ENCODE results near the gene MAP2K5. TPM values are rescaled to one million over a fixed set of nuclear protein-coding genes. Genes with fewer than 3 reads are reported as not detected.

MAP2K5 gene
- total RNA-seq, 2 experiments from 2014 or later = 22.2 to 27.9 TPM

GRCh38 chr15:67607329-67607728 is 64.8 kb downstream of the MAP2K5 start:
- Histone ChIP-seq H3K4me1 (ENCODE audit: insufficient read depth, low read length) (no peaks in the 10 kb centered on the region), H3K27me3 (ENCODE audit: control insufficient read depth in 1 of 2, insufficient read depth in 2 of 2, low read length in 2 of 2) (no peaks in the 10 kb centered on the region), H3K9me3 (ENCODE audit: control insufficient read depth in 1 of 2, insufficient read depth in 1 of 2, low read length in 2 of 2) (no peaks in the 10 kb centered on the region), H3K4me3 (ENCODE audit: low read length) (no peak overlapping the region), H3K36me3 (ENCODE audit: insufficient read depth, low read length) (peaks cover 4% of the 10 kb centered on the region), H3K27ac (ENCODE audit: low read depth in 1 of 2, low read length in 2 of 2) (no peak overlapping the region)
- TF ChIP-seq CTCF (IDR thresholded peaks at IDR 0.05) = no peak
- peaks cover 21% of the 10 kb centered on the region for H3K36me3 Mint-ChIP-seq (ENCODE audit: low read depth)
- ATAC-seq (ENCODE audit: poor library complexity) = no peak
- no peak overlapping the region for H3K27ac Mint-ChIP-seq
- H3K4me1 Mint-ChIP-seq (ENCODE audit: low read depth) = no peaks in the 10 kb centered on the region
- intact Hi-C loops (cut with DNase I, micrococcal nuclease) = no loop called here
- no peak for DNase-seq
- no peak overlapping the region for H3K4me3 Mint-ChIP-seq
- ChIA-PET POLR2A (no interaction called here), CTCF (no interaction called here)
- no peaks in the 10 kb centered on the region for H3K27me3 Mint-ChIP-seq
- H3K9me3 Mint-ChIP-seq = no peaks in the 10 kb centered on the region

GRCh38 chr15:67607959-67608637 is 65.6 kb downstream of the MAP2K5 start:
- H3K36me3 ChIP-seq (ENCODE audit: insufficient read depth, low read length) = peaks cover 4% of the 10 kb centered on the region
- CTCF ChIA-PET = no interaction called here
- Mint-ChIP-seq H3K36me3 (ENCODE audit: low read depth) (peaks cover 20% of the 10 kb centered on the region), H3K27me3 (no peaks in the 10 kb centered on the region), H3K4me3 (no peak overlapping the region), H3K4me1 (ENCODE audit: low read depth) (no peaks in the 10 kb centered on the region), H3K27ac (no peak overlapping the region), H3K9me3 (no peaks in the 10 kb centered on the region)
- no peak for DNase-seq
- H3K9me3 ChIP-seq (ENCODE audit: control insufficient read depth in 1 of 2, insufficient read depth in 1 of 2, low read length in 2 of 2) = no peaks in the 10 kb centered on the region
- no peak overlapping the region for H3K4me3 ChIP-seq (ENCODE audit: low read length)
- H3K4me1 ChIP-seq (ENCODE audit: insufficient read depth, low read length) = no peaks in the 10 kb centered on the region
- no peaks in the 10 kb centered on the region for H3K27me3 ChIP-seq (ENCODE audit: control insufficient read depth in 1 of 2, insufficient read depth in 2 of 2, low read length in 2 of 2)
- H3K27ac ChIP-seq (ENCODE audit: low read depth in 1 of 2, low read length in 2 of 2) = no peak overlapping the region
- intact Hi-C loops (cut with DNase I, micrococcal nuclease) = no loop called here
- no peak for ATAC-seq (ENCODE audit: poor library complexity)
- POLR2A ChIA-PET = no interaction called here
- TF ChIP-seq CTCF (IDR thresholded peaks at IDR 0.05) = no peak

GRCh38 chr15:67608638-67608959 is 66.1 kb downstream of the MAP2K5 start:
- no peaks in the 10 kb centered on the region for H3K4me1 ChIP-seq (ENCODE audit: insufficient read depth, low read length)
- Mint-ChIP-seq H3K9me3 (no peaks in the 10 kb centered on the region), H3K4me3 (no peak overlapping the region), H3K4me1 (ENCODE audit: low read depth) (no peaks in the 10 kb centered on the region), H3K27ac (no peak overlapping the region), H3K27me3 (no peaks in the 10 kb centered on the region), H3K36me3 (ENCODE audit: low read depth) (peaks cover 18% of the 10 kb centered on the region)
- ChIA-PET CTCF (no interaction called here), POLR2A (no interaction called here)
- H3K36me3 ChIP-seq (ENCODE audit: insufficient read depth, low read length) = peaks cover 3% of the 10 kb centered on the region
- TF ChIP-seq CTCF (IDR thresholded peaks at IDR 0.05) = no peak
- ATAC-seq (ENCODE audit: poor library complexity) (no peak), DNase-seq (no peak)
- no peak overlapping the region for H3K4me3 ChIP-seq (ENCODE audit: low read length)
- no peaks in the 10 kb centered on the region for H3K9me3 ChIP-seq (ENCODE audit: control insufficient read depth in 1 of 2, insufficient read depth in 1 of 2, low read length in 2 of 2)
- no peak overlapping the region for H3K27ac ChIP-seq (ENCODE audit: low read depth in 1 of 2, low read length in 2 of 2)
- H3K27me3 ChIP-seq (ENCODE audit: control insufficient read depth in 1 of 2, insufficient read depth in 2 of 2, low read length in 2 of 2) = no peaks in the 10 kb centered on the region
- intact Hi-C loops (cut with DNase I, micrococcal nuclease) = no loop called here

All from CD4-positive, alpha-beta T cell (primary cell).